Measurements from ENCODE around the gene ATXN3L.

GRCh38 chrX:13279279-13280018 is 40.4 kb downstream of the ATXN3L start:
- no peak for TF ChIP-seq CTCF (conservative IDR thresholded peaks at IDR 0.05; ENCODE audit: low read length)
- TF ChIP-seq EZH2phosphoT487 (IDR thresholded peaks at IDR 0.05; ENCODE audit: borderline replicate concordance, low read depth, low read length) = no peak
